ENCODE results near the gene CCDC7.
"Not testable (repeated sequence)": the region's sequence is repeated elsewhere in the genome, so short reads cannot be mapped to it uniquely, and the experiment has no call there.

Gene CCDC7

DNA sequence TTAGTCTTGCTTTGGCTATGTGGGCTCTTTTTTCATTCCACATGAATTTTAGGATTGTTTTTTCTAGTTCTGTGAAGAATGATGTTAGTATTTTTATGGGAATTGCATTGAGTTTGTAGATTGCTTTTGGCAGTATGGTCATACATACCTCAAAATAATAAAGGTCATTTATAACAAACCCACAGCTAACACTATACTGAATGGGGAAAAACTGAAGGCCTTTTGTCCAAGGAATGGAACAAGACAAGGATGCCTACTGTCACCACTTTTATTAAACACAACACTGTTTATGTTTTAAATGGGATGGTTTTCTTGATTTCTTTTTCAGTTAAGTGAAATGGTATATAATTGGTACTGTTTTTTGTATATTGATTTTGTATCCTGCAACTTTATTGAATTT is 84.3 kb downstream of the CCDC7 start:
- no peak for DNase-seq (ENCODE audit: low read depth)
- no peak overlapping the region for H3K4me3 ChIP-seq (ENCODE audit: low read depth, low read length)
- TF ChIP-seq, protein P1, sequence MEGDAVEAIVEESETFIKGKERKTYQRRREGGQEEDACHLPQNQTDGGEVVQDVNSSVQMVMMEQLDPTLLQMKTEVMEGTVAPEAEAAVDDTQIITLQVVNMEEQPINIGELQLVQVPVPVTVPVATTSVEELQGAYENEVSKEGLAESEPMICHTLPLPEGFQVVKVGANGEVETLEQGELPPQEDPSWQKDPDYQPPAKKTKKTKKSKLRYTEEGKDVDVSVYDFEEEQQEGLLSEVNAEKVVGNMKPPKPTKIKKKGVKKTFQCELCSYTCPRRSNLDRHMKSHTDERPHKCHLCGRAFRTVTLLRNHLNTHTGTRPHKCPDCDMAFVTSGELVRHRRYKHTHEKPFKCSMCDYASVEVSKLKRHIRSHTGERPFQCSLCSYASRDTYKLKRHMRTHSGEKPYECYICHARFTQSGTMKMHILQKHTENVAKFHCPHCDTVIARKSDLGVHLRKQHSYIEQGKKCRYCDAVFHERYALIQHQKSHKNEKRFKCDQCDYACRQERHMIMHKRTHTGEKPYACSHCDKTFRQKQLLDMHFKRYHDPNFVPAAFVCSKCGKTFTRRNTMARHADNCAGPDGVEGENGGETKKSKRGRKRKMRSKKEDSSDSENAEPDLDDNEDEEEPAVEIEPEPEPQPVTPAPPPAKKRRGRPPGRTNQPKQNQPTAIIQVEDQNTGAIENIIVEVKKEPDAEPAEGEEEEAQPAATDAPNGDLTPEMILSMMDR (conservative IDR thresholded peaks at IDR 0.05; ENCODE audit: low read depth, low read length), result no peak

DNA sequence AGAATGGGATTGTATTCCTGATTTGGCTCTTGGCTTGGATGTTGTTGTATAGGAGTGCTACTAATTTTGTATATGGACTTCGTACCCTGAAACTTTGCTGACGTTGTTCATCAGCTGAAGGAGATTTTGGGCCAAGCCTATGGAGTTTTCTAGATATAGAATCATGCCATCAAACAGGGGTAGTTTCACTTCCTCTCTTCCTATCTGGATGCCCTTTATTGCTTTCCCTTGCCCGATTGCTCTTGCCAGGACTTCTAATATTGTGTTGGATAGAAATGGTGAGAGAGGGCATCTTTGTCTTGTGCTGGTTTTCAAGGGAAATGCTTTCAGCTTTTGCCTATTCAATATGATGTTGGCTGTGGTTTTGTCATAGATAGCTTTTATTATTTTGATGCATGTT is 92.3 kb downstream of the CCDC7 start:
- no peak overlapping the region for H3K4me3 ChIP-seq (ENCODE audit: low read depth, low read length)
- TF ChIP-seq, protein P1 (conservative IDR thresholded peaks at IDR 0.05; ENCODE audit: low read depth, low read length), result no peak
- no peak for DNase-seq (ENCODE audit: low read depth)

DNA sequence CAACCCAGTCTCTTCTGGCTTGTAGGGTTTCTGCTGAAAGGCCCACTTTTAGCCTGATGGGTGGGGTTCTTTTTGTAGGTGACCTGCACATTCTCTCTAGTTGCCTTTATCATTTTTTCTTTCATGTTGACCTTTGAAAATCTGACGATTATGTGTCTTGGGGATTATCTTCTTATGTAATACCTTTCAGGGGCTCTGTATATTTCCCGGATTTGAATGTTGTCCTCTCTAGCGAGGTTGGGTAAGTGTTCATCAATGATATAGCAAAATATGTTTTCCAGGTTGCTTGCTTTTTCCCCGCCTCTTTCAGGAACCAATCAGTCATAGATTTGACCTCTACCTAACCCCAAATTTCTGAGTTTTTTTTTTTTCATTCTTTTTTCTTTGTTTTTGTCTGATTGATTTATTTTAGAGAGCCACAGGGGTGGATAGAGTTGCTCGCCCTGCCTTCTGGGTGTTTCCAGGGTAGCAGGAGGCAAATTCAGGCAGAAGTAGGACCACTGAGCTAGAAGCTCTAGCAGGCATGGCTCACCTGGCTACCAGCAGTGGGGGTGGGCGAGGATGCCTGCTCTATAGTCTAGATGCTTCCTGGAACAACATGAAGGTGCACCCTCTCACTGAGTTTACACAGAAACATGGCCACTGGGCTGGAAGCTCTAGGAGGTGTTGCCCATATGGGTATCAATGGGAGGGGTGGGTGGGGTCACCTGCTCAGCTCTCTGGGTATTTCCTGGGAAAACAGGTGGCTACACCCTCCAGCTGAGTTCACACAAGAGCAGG is 94.9 kb downstream of the CCDC7 start:
- DNase-seq (ENCODE audit: low read depth), result no peak
- TF ChIP-seq, protein P1 (conservative IDR thresholded peaks at IDR 0.05; ENCODE audit: low read depth, low read length), result no peak

DNA sequence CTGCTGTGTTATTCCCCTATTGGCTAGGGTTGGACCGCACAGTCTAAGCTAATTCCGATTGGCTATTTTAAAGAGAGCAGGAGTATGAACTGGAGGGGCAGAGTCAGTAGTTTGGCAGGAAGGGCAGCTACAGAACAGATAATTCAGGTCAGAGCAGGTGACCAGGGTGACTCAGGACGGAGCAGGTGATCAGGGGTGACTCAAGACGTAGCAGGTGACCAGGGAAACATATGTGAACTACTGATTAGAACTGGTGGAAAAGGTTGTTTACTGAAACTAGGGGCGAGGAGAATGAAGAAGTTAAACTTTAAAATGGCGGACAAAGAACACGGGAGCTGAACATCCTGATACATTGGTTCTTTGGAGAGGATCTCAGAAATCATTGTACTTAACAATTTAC is 102.3 kb downstream of the CCDC7 start:
- DNase-seq (ENCODE audit: low read depth), result no peak

More for the DNA sequence above, 94.9 kb downstream of the CCDC7 start:
- no peak overlapping the region for H3K4me3 ChIP-seq (ENCODE audit: low read depth, low read length)

DNA sequence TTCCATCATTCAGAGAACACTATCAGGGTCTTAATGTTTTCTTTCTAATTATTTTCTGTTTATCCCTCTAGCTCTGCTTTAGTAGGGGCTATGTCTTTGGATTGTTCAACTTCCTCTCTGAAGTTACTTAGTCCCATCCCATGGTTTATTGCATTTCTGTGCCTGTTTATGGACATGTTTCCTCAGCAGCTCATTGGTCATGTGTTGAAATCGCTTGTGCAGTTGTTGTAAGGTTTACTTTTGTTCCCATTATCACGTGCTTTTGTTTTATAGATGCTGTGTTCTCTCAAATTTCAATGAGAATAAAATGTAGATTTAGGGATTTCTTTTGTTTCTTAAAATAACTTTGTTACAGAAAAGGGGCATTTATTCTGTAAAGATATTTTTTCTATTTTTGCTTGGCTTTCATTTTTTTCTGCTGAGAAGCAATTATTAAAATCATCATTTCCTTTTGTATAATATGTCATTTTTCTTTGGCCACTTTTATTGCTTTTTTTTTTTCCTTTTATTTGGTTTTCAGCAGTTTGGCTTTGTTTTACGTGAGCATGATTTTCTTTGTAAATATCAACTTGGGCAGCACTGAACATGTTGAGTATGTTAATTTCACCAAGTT is 110.9 kb downstream of the CCDC7 start:
- DNase-seq (ENCODE audit: low read depth), result no peak
- no peak overlapping the region for H3K4me3 ChIP-seq (ENCODE audit: low read depth, low read length)
- TF ChIP-seq, protein P1 (conservative IDR thresholded peaks at IDR 0.05; ENCODE audit: low read depth, low read length), result no peak

More for the DNA sequence above, 102.3 kb downstream of the CCDC7 start:
- H3K4me3 ChIP-seq (ENCODE audit: low read depth, low read length), result no peak overlapping the region
- TF ChIP-seq, protein P1 (conservative IDR thresholded peaks at IDR 0.05; ENCODE audit: low read depth, low read length), result no peak

DNA sequence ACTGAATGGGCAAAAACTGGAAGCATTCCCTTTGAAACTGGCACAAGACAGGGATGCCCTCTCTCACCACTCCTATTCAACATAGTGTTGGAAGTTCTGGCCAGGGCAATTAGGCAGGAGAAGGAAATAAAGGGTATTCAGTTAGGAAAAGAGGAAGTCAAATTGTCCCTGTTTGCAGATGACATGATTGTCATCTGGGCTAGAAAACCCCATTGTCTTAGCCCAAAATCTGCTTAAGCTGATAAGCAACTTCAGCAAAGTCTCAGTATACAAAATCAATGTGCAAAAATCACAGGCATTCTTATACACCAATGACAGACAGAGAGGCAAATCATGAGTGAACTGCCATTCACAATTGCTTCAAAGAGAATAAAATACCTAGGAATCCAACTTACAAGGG is 116.8 kb downstream of the CCDC7 start:
- not testable (repeated sequence) for H3K4me3 ChIP-seq (ENCODE audit: low read depth, low read length); DNase-seq (ENCODE audit: low read depth)

DNA sequence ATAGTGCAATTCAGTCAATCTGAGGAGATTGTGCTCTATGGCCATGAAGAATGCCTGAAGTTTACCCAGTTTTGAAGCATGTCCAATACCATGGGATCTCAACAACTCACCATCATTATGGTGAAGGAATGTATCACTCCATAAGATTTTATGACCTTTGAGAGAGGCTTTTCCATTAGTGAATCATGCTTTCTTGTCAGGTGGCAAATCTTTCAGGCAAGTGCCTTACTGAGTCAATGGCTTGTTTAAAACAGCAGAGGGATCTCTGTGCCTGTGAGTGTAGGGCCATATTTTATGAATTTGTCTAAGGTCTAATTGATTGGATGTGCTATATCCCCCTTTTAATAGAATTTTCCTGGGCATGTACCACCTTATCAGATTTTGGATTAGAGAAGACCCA is 131.5 kb downstream of the CCDC7 start:
- TF ChIP-seq, protein P1 (conservative IDR thresholded peaks at IDR 0.05; ENCODE audit: low read depth, low read length), result no peak
- no peak overlapping the region for H3K4me3 ChIP-seq (ENCODE audit: low read depth, low read length)
- peak; percentile 2 for DNase-seq (ENCODE audit: low read depth)
